Left lobe of liver (tissue), 2 donors: ENCODE results near the gene METTL16. TPM values are rescaled to one million over a fixed set of nuclear protein-coding genes. Genes with fewer than 3 reads are reported as not detected.

ENCODE experiments used
- ATAC-seq: fragments of 200-7000 bp; cut with Tn5 transposase; one replicate; pipeline ENCODE4 v1.9.1; 2020; ENCODE audit warnings: mild to moderate bottlenecking, moderate library complexity
- DNase-seq: peaks from one replicate; pipeline ENCODE4 v3.0.0-alpha.2; 2020; ENCODE audit warnings: low spot score
- total RNA-seq: library from RNA; stranded (reverse); gene quantifications from one replicate; pipeline ENCODE4 v1.2.1, GENCODE V29; 2021
- donor health status: DM: no; HTN: no; CAD: no; lungs with moderate emphysema.
- donor health status: DM: no; HTN: yes; CAD: no.

The METTL16 gene
- total RNA-seq, 1 donor from 2014 or later, result 8.1 TPM

GRCh38 chr17:2397247-2398171 lies 114.2 kb downstream of the METTL16 start:
- peak; percentile 47 for DNase-seq
- no peak for ATAC-seq

DNA sequence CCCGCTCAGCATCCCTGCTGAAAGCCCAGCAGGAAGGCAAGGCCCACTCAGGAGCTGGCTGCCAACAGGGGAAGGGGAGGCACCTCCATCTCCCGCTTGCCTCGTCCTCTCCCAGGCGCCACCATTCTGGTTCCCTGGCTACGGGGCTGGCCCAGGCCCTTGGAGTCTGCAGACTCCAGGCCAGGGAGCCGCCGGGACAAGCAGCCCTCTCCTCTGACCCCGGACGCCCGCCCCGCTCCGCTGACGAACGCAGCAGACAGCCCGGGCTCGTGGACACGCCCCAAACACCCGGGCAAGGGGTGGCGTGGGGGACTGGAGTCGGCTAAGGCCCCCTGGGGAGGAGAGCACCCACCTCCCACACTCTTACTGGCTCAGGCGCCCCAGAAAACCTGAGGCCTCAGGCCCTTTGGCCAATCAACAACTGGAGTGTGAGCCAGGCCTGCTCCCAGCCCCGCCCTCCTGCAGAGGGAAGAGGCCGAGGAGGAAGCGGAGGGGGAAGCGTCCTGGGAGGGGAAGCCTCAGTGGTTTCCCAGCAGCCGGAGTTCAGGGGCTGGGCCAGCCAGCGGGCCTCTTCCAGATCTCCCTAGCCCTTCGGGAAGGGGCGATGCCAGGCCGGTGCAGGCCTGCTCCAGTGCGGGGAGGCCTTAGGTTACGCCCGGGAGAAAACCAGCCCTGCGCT lies 115.0 kb downstream of the METTL16 start:
- DNase-seq, result peak; percentile 81
- ATAC-seq, result no peak

DNA sequence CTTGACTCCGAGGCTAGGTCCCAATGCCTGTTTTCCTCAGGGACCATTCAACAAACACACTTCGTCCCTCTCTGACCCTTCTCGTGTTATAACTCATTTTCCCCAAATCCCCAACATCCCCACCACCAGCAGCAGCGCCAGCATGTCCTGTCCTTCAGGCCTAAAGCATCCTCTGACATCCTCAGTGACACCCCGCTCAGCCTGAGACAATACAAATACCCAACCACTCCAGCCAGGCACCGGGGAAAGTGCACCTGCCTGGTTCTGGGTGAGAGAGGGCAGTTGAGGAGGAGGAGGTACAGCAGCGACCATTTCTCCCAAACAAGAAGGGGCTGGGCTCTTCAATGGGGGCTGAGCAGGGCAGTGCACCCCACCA lies 115.5 kb downstream of the METTL16 start:
- ATAC-seq, result no peak
- DNase-seq, result no peak

GRCh38 chr17:2395258-2396181 lies 116.2 kb downstream of the METTL16 start:
- DNase-seq, result no peak
- ATAC-seq, result no peak

DNA sequence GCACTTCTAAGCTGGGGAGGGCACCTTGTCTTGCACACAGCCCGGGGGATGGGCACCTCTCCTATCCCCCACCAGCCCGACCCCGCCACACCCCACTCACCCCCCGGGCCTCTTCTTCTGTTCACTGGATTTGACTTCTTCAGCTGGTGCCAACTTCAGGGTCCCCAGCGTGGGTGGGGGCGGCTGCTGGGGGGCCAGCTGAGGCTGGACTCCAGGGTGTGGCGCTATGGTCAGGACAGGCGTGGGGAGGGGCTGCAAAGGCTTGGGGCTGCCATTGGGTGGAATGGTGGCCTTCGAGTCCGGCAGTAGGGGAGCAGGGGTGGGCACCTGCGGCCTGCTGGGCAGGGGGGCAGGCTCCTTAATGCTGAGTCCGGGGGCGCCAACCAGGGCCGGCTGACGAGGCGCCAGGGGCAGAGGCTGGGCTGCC lies 116.9 kb downstream of the METTL16 start:
- ATAC-seq, result no peak
- DNase-seq, result no peak

DNA sequence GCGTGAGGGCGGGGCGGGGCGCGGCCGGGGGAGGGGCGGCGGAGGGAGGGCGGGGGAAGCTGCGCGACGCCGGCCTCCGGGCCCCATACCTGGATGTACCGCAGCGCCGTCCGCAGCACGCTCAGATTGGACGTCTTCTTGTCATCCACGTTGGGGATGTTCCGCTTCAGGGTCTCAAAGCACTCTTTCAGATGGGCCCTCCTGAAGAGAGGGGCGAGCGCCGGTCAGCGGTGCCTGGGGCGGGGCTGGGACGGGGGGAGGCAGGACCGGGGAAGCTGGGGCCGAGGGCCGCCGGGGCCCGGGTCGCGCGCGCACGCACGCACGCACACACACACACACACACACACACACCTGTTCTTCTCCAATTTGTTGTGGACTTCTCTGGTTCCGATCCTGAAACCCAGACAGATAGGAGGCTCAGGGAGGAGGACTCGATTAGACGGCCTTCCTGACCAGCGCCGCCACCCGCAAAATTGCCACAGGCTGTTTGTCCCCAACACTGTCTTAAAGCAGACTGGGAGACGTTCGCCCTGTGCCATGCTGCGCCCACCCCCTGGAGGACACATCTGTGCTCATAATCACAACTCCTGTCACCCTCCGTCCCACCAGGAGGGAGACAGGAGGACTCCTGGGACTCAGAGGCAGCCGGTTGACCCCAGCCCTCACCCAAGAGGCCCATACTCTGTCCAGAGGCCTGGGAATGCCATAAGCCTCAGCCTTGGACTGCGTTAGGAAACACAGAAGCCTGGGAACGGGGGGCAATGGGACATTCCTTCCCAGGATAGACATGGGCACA lies 117.5 kb downstream of the METTL16 start:
- ATAC-seq, result no peak
- no peak for DNase-seq

DNA sequence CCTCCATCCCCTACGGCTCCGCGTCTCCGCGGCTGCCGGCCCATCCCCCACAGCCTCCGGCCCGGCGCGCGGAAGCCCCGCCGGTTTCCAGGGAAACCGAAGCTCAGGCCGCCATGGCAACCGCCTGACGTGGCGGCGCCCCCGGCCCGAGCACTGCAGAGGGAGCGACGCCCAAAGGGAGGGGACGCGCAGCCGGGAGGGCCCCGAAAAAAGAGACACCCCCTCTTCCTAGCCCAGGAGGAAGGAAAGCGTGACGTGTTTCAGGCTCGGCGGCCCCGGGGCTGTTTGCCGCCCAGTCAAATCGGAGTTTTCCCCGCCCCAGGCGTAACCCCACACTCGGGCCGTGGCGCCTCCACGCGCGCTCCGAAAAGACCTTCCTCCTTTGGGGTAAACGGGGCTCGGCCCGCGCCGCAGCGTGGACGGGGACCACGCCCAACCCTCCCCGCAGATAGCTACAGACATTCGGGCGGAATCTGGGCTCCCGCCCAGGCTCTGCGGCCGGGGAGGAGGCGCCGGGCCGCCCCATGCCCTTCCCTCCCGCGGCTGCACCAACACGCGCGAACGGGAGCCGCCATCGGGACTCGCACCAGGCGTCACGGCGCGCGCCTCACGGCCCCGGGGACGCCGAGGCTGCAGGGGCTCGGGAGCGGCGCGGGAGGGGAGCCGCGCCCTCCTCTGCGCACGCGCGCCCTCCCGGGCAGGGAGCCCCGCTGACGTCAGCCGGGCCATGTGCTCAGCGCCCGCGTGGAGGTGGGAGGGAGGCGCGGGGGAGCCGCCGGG lies 118.3 kb downstream of the METTL16 start:
- ATAC-seq (peak; percentile 66), DNase-seq (peak; percentile 92)

- DNase-seq (peak; percentile 97), ATAC-seq (peak; percentile 75)
These were observed 119.2 kb downstream of the METTL16 start for GRCh38 chr17:2392252-2393173.

GRCh38 chr17:2391597-2392251 lies 120.0 kb downstream of the METTL16 start:
- DNase-seq (no peak), ATAC-seq (no peak)

DNA sequence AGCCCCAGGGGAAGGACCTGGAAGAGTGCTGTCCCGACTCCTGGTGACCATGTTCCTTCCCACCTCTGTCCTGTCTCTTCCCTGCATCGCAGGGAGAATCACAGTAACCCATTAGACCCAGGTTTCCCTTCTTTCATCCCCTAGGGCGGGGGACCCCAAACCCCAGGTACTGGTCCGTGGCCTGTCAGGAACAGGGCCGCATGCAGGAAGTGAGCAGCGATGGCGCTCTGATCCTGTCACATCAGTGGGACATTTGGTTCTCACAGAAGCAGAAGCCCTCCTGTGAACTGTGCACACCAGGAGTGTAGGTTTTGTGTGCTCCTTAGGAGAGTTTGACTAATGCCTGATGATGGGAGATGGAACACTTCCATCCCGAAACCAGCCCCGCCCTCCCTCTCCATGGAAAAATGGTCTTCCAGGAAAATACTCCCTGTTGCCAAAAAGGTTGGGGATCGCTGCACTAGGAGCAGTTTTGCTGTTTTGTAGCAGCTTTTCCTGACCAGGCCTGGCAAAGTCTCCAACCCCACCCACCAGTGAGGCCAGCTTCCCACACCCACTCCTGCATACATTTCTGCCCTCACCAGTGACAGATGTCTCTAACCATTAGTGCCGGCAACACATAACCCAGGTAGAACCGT lies 121.4 kb downstream of the METTL16 start:
- no peak for DNase-seq
- no peak for ATAC-seq

DNA sequence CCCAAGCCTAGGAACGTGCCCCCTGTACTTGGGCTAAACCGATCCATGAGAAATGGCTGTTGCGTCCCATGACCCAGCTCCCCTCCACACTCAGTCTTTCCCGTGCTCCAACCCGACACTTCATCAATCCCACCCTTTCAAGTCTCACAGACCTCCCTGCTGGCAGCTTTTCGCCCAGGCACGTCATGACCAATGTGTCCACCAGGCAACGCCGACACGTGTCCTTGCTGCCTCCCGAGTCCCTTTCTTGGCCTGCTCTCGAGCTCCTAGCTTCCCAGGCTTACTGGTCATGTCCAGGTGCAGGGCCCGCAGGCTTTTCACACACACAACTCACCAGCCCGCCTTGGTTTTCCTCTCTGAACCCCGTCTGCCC lies 123.0 kb downstream of the METTL16 start:
- DNase-seq, result no peak
- no peak for ATAC-seq

GRCh38 chr17:2388020-2388682 lies 123.5 kb downstream of the METTL16 start:
- DNase-seq, result no peak
- ATAC-seq, result no peak

DNA sequence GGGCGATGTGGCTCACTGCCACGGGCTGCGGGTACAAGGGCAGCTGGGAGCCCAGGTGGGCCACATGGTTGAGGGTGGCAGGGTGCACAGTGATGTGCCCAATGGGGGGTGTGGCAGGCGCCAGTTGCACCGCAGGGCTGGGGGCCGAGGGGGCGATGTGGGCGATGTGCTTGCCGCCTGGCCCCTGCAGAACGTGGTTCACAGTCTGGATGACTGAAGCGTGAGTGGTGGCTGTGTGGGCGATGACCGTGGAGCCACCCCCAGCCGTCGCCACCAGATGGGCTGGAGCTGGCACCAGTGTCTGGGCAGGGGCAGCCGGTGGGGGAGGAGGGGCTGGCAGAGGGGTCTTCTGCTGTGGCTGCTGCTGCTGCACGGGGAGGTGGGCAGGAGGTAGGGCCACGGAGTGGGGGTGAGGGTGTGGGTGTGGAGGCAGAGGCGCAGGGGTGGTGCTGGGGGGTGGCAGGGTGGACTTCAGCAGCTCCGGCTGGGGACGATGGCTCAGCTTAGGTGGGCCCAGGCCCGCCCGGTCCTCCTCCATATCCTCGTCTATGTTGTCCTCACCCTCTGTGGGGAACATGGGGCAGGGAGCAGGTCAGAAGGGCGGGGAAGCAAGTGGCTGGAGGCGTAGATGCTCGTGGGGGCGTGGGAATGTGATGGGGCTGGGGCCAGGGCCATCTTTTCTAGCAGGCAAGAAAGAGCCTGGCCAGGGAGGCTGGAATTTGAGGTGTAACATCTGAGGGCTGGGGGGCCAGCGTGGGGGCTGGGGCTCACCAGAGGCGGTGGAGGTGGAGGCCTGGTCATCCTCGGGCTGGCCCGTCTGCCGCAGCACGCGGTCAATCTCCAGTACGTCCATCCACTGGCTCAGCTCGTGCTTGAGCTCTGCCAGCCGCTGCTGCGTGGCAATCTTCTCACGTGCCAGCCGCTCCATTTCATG lies 124.3 kb downstream of the METTL16 start:
- DNase-seq (no peak), ATAC-seq (no peak)

- ATAC-seq, result no peak
- no peak for DNase-seq
These were observed 125.1 kb downstream of the METTL16 start for GRCh38 chr17:2386400-2387085.
